Measurements from ENCODE around the gene ATPAF1.

Gene ATPAF1

GRCh38 chr1:46587069-46587468, 81.1 kb downstream of the ATPAF1 start:
- DNase-seq (ENCODE audit: low read depth), result no peak

GRCh38 chr1:46585312-46585938, 82.7 kb downstream of the ATPAF1 start:
- DNase-seq (ENCODE audit: low read depth), result no peak

- DNase-seq (ENCODE audit: low read depth), result no peak
Observed at GRCh38 chr1:46583494-46583893, 84.7 kb downstream of the ATPAF1 start.

GRCh38 chr1:46582972-46583371, 85.2 kb downstream of the ATPAF1 start:
- DNase-seq (ENCODE audit: low read depth), result no peak

All from activated T-cell treated with anti-CD3 and anti-CD28 coated beads for 48 hours (primary cell).